Neural progenitor cell (in vitro differentiated cells): ENCODE data around the gene ZNF536. TPM values are rescaled to one million over a fixed set of nuclear protein-coding genes. Genes with fewer than 3 reads are reported as not detected.

Experiments used
- DNase-seq: peaks from one replicate; pipeline ENCODE4 v3.0.0-alpha.2; 2016; ENCODE audit warnings: low spot score
- H2AFZ ChIP-seq: fragments of 200-600 bp; sonication (generic); replicated peaks from 2 replicates; pipeline ENCODE4 v1.6.1; 2016; ENCODE audit warnings: antibody characterized with exemption
- H3F3A ChIP-seq: fragments of 200-600 bp; sonication (generic); 2 replicates; pipeline ENCODE4 v1.6.1; 2016; ENCODE audit warnings: antibody characterized with exemption, low read depth
- H3K27ac ChIP-seq: fragments of 200-600 bp; sonication (generic); 2 replicates; pipeline ENCODE4 v1.5.1; 2016; ENCODE audit warnings: mild to moderate bottlenecking
- H3K27me3 ChIP-seq: fragments of 200-600 bp; sonication (generic); 2 replicates; pipeline ENCODE4 v1.6.1; 2016; ENCODE audit warnings: mild to moderate bottlenecking, moderate library complexity
- H3K36me3 ChIP-seq: fragments of 200-600 bp; sonication (generic); 2 replicates; pipeline ENCODE4 v1.5.1; 2016
- H3K4me1 ChIP-seq: fragments of 200-600 bp; sonication (generic); 2 replicates; pipeline ENCODE4 v1.6.1; 2016; ENCODE audit warnings: mixed run types
- H3K4me2 ChIP-seq: fragments of 200-600 bp; sonication (generic); 2 replicates; pipeline ENCODE4 v1.6.1; 2016
- H3K4me3 ChIP-seq: fragments of 200-600 bp; sonication (generic); 2 replicates; pipeline ENCODE4 v1.5.1; 2016
- H3K79me2 ChIP-seq: fragments of 200-600 bp; sonication (generic); 2 replicates; pipeline ENCODE4 v1.6.1; 2016; ENCODE audit warnings: low read depth
- H3K9ac ChIP-seq: fragments of 200-600 bp; sonication (generic); 2 replicates; pipeline ENCODE4 v1.6.1; 2016
- H3K9me3 ChIP-seq: fragments of 200-600 bp; sonication (generic); 2 replicates; pipeline ENCODE4 v1.5.1; 2016; ENCODE audit warnings: low read depth
- H4K20me1 ChIP-seq: fragments of 200-600 bp; sonication (generic); 2 replicates; pipeline ENCODE4 v1.6.1; 2016; ENCODE audit warnings: low read depth
- H3K27ac Mint-ChIP-seq: 3 replicates; pipeline ENCODE4 v1.8.0; 2021; ENCODE audit warnings: mixed read lengths
- H3K27me3 Mint-ChIP-seq: 2 replicates; pipeline ENCODE4 v1.8.0; 2022; ENCODE audit warnings: low read depth, mild to moderate bottlenecking, inconsistent platforms, moderate library complexity, mixed read lengths; ENCODE audit not compliant: insufficient read depth
- H3K36me3 Mint-ChIP-seq: 3 replicates; pipeline ENCODE4 v1.8.0; 2021; ENCODE audit warnings: mixed read lengths
- H3K4me1 Mint-ChIP-seq: 3 replicates; pipeline ENCODE4 v1.8.0; 2021; ENCODE audit warnings: mixed read lengths
- H3K4me3 Mint-ChIP-seq: 3 replicates; pipeline ENCODE4 v1.8.0; 2021; ENCODE audit warnings: mild to moderate bottlenecking, moderate library complexity, mixed read lengths
- H3K9me3 Mint-ChIP-seq: 3 replicates; pipeline ENCODE4 v1.8.0; 2020; ENCODE audit warnings: mixed read lengths
- EZH2 ChIP-seq: fragments of 200-600 bp; sonication (generic); IDR thresholded peaks from 2 replicates; pipeline ENCODE4 v1.6.1; 2017; ENCODE audit warnings: antibody characterized with exemption, mild to moderate bottlenecking, moderate library complexity
- EZH2phosphoT487 ChIP-seq: fragments of 200-600 bp; sonication (generic); IDR thresholded peaks from 2 replicates; pipeline ENCODE4 v1.6.1; 2017; ENCODE audit warnings: antibody characterized with exemption
- total RNA-seq: library from RNA; depleted of rRNA; stranded (reverse); fragments of >200 nt; gene quantifications from 2 replicates; pipeline ENCODE4 v1.2.3, GENCODE V29; 2015; ENCODE audit warnings: low replicate concordance
- TF ChIP-seq, protein P1 (sequence below): fragments of 200-600 bp; sonication (generic); IDR thresholded peaks from 2 replicates; pipeline ENCODE4 v1.5.1; 2017; ENCODE audit warnings: antibody characterized with exemption, mild to moderate bottlenecking

ZNF536 gene
- total RNA-seq, 1 donor from 2014 or later: 0.24 TPM

DNA sequence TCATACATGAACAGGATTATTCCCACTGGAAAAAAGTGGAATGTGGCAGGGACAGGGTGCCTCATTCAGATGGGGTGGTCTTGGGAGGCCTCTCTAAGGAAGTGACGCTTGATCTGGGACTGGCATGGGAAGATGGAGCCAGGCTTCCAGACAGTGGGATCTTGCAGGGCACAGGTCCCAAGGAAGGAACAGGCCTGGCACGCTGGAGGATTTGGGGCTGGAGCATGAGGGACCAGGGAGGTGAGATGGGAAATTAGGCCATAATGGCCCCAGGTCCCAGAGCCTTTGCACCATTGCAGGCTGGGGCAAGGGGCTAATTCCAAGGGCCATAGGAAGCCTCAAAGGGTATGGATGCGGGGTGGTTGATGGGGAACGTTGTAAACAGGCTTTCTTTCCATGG lies 9.2 kb downstream of the ZNF536 start:
- H3K36me3 ChIP-seq: no peaks in the 10 kb centered on the region
- peak overlapping the region; percentile 43 for H3K27ac Mint-ChIP-seq
- H3K9ac ChIP-seq: no peak overlapping the region
- H3K4me2 ChIP-seq: no peak overlapping the region
- no peak for TF ChIP-seq EZH2
- TF ChIP-seq EZH2phosphoT487: no peak
- TF ChIP-seq, protein P1, sequence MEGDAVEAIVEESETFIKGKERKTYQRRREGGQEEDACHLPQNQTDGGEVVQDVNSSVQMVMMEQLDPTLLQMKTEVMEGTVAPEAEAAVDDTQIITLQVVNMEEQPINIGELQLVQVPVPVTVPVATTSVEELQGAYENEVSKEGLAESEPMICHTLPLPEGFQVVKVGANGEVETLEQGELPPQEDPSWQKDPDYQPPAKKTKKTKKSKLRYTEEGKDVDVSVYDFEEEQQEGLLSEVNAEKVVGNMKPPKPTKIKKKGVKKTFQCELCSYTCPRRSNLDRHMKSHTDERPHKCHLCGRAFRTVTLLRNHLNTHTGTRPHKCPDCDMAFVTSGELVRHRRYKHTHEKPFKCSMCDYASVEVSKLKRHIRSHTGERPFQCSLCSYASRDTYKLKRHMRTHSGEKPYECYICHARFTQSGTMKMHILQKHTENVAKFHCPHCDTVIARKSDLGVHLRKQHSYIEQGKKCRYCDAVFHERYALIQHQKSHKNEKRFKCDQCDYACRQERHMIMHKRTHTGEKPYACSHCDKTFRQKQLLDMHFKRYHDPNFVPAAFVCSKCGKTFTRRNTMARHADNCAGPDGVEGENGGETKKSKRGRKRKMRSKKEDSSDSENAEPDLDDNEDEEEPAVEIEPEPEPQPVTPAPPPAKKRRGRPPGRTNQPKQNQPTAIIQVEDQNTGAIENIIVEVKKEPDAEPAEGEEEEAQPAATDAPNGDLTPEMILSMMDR: no peak
- no peak for DNase-seq
- H3K27me3 ChIP-seq: peaks cover 8% of the 10 kb centered on the region
- H3K4me1 Mint-ChIP-seq: no peaks in the 10 kb centered on the region
- no peak overlapping the region for H3K4me3 Mint-ChIP-seq
- no peaks in the 10 kb centered on the region for H3K4me1 ChIP-seq
- H3K27ac ChIP-seq: no peak overlapping the region
- no peak overlapping the region for H2AFZ ChIP-seq
- no peaks in the 10 kb centered on the region for H3K36me3 Mint-ChIP-seq
- H3K9me3 Mint-ChIP-seq: no peaks in the 10 kb centered on the region
- no peak overlapping the region for H3K4me3 ChIP-seq
- H3K79me2 ChIP-seq: no peaks in the 10 kb centered on the region
- H3K27me3 Mint-ChIP-seq: peaks cover 16% of the 10 kb centered on the region
- H3F3A ChIP-seq: no peaks in the 10 kb centered on the region
- no peaks in the 10 kb centered on the region for H3K9me3 ChIP-seq
- no peaks in the 10 kb centered on the region for H4K20me1 ChIP-seq

GRCh38 chr19:30385174-30385573 lies 13.0 kb downstream of the ZNF536 start:
- Histone ChIP-seq H2AFZ (no peak overlapping the region), H3K36me3 (no peaks in the 10 kb centered on the region), H3K9ac (no peak overlapping the region), H3K4me2 (no peak overlapping the region), H3K4me3 (no peak overlapping the region), H3F3A (no peaks in the 10 kb centered on the region), H3K27ac (no peak overlapping the region), H3K79me2 (no peaks in the 10 kb centered on the region), H3K9me3 (no peaks in the 10 kb centered on the region), H3K27me3 (no peaks in the 10 kb centered on the region), H3K4me1 (peaks cover 6% of the 10 kb centered on the region), H4K20me1 (no peaks in the 10 kb centered on the region)
- DNase-seq: no peak
- no peaks in the 10 kb centered on the region for H3K9me3 Mint-ChIP-seq
- no peak overlapping the region for H3K4me3 Mint-ChIP-seq
- no peak overlapping the region for H3K27ac Mint-ChIP-seq
- no peaks in the 10 kb centered on the region for H3K4me1 Mint-ChIP-seq
- peaks cover 10% of the 10 kb centered on the region for H3K27me3 Mint-ChIP-seq
- H3K36me3 Mint-ChIP-seq: no peaks in the 10 kb centered on the region
- no peak for TF ChIP-seq EZH2phosphoT487
- no peak for TF ChIP-seq EZH2
- TF ChIP-seq, protein P1: no peak

DNA sequence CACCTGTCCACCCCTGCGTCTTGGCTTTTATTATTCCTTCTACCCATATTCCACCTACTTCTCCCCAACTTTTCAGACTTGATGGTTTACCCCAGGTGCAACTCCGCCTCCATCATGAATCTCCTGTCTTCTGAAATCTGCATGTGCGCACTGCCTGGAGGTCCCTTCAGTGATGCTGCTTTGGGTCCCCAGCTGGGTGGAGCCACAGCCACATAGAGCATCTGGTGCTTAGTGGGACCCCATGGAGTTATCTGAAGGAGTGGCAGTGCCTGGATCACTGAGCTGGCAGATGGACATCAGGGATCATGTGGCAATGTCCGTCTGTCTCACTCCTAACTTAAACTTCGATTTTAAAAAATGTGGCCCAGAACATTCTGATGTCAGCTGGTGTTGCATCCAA lies 13.5 kb downstream of the ZNF536 start:
- Mint-ChIP-seq H3K4me1 (no peaks in the 10 kb centered on the region), H3K9me3 (no peaks in the 10 kb centered on the region), H3K27me3 (peaks cover 10% of the 10 kb centered on the region), H3K36me3 (no peaks in the 10 kb centered on the region), H3K27ac (no peak overlapping the region), H3K4me3 (no peak overlapping the region)
- H3K4me3 ChIP-seq: no peak overlapping the region
- H3K27me3 ChIP-seq: no peaks in the 10 kb centered on the region
- peaks cover 6% of the 10 kb centered on the region for H3K4me1 ChIP-seq
- no peak overlapping the region for H3K27ac ChIP-seq
- no peaks in the 10 kb centered on the region for H3K36me3 ChIP-seq
- H3K4me2 ChIP-seq: no peak overlapping the region
- no peaks in the 10 kb centered on the region for H3K9me3 ChIP-seq
- no peaks in the 10 kb centered on the region for H3K79me2 ChIP-seq
- H3F3A ChIP-seq: no peaks in the 10 kb centered on the region
- no peak for DNase-seq
- no peak for TF ChIP-seq EZH2phosphoT487
- TF ChIP-seq, protein P1: no peak
- no peak for TF ChIP-seq EZH2
- no peak overlapping the region for H2AFZ ChIP-seq
- H3K9ac ChIP-seq: no peak overlapping the region
- H4K20me1 ChIP-seq: no peaks in the 10 kb centered on the region
